Mesothelial cell of epicardium (in vitro differentiated cells): ENCODE data around the gene PLXNC1. TPM values are rescaled to one million over a fixed set of nuclear protein-coding genes. Genes with fewer than 3 reads are reported as not detected.

ENCODE experiments used
- DNase-seq, 2 experiments: peaks; one replicate each; pipeline ENCODE4 v3.0.0; 2021; ENCODE audit warnings: low spot score in 2 of 2; ENCODE audit not compliant: unreplicated experiment in 2 of 2
- H3K27ac Mint-ChIP-seq: 2 replicates; pipeline ENCODE4 v1.8.0; 2021; ENCODE audit warnings: mixed read lengths
- H3K27me3 Mint-ChIP-seq: 2 replicates; pipeline ENCODE4 v1.8.0; 2021; ENCODE audit warnings: low read depth, mixed read lengths
- H3K36me3 Mint-ChIP-seq: 2 replicates; pipeline ENCODE4 v1.8.0; 2021; ENCODE audit warnings: mixed read lengths
- H3K4me1 Mint-ChIP-seq: 2 replicates; pipeline ENCODE4 v1.8.0; 2021; ENCODE audit warnings: mixed read lengths
- H3K4me3 Mint-ChIP-seq: 2 replicates; pipeline ENCODE4 v1.8.0; 2021; ENCODE audit warnings: mild to moderate bottlenecking, moderate library complexity, mixed read lengths
- H3K9me3 Mint-ChIP-seq: 2 replicates; pipeline ENCODE4 v1.8.0; 2021; ENCODE audit warnings: mixed read lengths
- CTCF ChIP-seq: fragments of 200-600 bp; sonication (generic); IDR thresholded peaks from one replicate; pipeline ENCODE4 v1.5.0; 2021; ENCODE audit warnings: antibody characterized with exemption; ENCODE audit not compliant: unreplicated experiment
- total RNA-seq: library from RNA; stranded (reverse); gene quantifications from 3 replicates; pipeline ENCODE4 v1.2.1, GENCODE V29; 2021

PLXNC1 gene
- total RNA-seq, 1 donor from 2014 or later = 3.4 TPM

- no peaks in the 10 kb centered on the region for H3K27me3 Mint-ChIP-seq
- H3K9me3 Mint-ChIP-seq = peaks cover 70% of the 10 kb centered on the region
- peaks cover 55% of the 10 kb centered on the region for H3K36me3 Mint-ChIP-seq
- DNase-seq = no peak
- H3K4me1 Mint-ChIP-seq = no peaks in the 10 kb centered on the region
- no peak overlapping the region for H3K27ac Mint-ChIP-seq
- TF ChIP-seq CTCF = no peak
- H3K4me3 Mint-ChIP-seq = no peak overlapping the region
Measured at GRCh38 chr12:94318181-94318580, 169.8 kb downstream of the PLXNC1 start.

- Mint-ChIP-seq H3K27me3 (no peaks in the 10 kb centered on the region), H3K9me3 (peaks cover 59% of the 10 kb centered on the region), H3K36me3 (peaks cover 66% of the 10 kb centered on the region), H3K4me3 (no peak overlapping the region), H3K27ac (no peak overlapping the region), H3K4me1 (no peaks in the 10 kb centered on the region)
- TF ChIP-seq CTCF = no peak
- no peak for DNase-seq
Measured at GRCh38 chr12:94320109-94320508, 171.7 kb downstream of the PLXNC1 start.

- Mint-ChIP-seq H3K27me3 (no peaks in the 10 kb centered on the region), H3K9me3 (peaks cover 44% of the 10 kb centered on the region), H3K36me3 (peaks cover 67% of the 10 kb centered on the region), H3K4me1 (no peaks in the 10 kb centered on the region), H3K4me3 (no peak overlapping the region), H3K27ac (no peak overlapping the region)
- no peak for DNase-seq
- TF ChIP-seq CTCF = no peak
Measured at GRCh38 chr12:94322346-94322745, 174.0 kb downstream of the PLXNC1 start.

- Mint-ChIP-seq H3K4me1 (peaks cover 3% of the 10 kb centered on the region), H3K27me3 (no peaks in the 10 kb centered on the region), H3K4me3 (no peak overlapping the region), H3K36me3 (peaks cover 42% of the 10 kb centered on the region), H3K27ac (no peak overlapping the region), H3K9me3 (peaks cover 6% of the 10 kb centered on the region)
- no peak for TF ChIP-seq CTCF
- no peak for DNase-seq
Measured at GRCh38 chr12:94326234-94326633, 177.9 kb downstream of the PLXNC1 start.

GRCh38 chr12:94326727-94327126, 178.3 kb downstream of the PLXNC1 start:
- no peaks in the 10 kb centered on the region for H3K27me3 Mint-ChIP-seq
- TF ChIP-seq CTCF = no peak
- no peak overlapping the region for H3K4me3 Mint-ChIP-seq
- no peak for DNase-seq
- H3K36me3 Mint-ChIP-seq = peaks cover 39% of the 10 kb centered on the region
- H3K4me1 Mint-ChIP-seq = peaks cover 6% of the 10 kb centered on the region
- peaks cover under 1% of the 10 kb centered on the region for H3K9me3 Mint-ChIP-seq
- H3K27ac Mint-ChIP-seq = no peak overlapping the region

GRCh38 chr12:94327809-94328208, 179.4 kb downstream of the PLXNC1 start:
- no peak for DNase-seq
- H3K27ac Mint-ChIP-seq = no peak overlapping the region
- no peaks in the 10 kb centered on the region for H3K9me3 Mint-ChIP-seq
- H3K36me3 Mint-ChIP-seq = peaks cover 34% of the 10 kb centered on the region
- peaks cover 9% of the 10 kb centered on the region for H3K4me1 Mint-ChIP-seq
- no peak for TF ChIP-seq CTCF
- no peak overlapping the region for H3K4me3 Mint-ChIP-seq
- no peaks in the 10 kb centered on the region for H3K27me3 Mint-ChIP-seq
